ENCODE measurements around the gene ZNF80.

The ZNF80 gene

DNA sequence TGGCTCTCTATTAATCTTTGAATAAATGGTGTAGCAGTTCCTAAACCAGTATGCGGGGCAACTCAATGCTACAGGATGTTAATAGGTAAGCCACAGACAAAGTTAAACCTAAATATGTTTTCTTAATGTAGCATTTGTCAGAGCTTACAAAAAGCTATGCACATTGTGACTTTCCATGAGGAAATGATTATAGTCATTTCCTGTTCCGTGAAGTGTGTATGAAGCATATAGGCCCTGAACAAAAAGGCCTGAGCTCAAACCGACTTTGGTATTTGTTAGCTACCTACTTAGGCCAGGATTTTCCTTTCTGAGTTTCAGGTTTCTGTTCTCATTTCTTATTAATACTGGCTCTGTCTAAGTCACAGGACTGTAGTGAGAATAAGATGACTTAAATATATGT is 14.2 kb downstream of the ZNF80 start:
- Histone ChIP-seq H3K4me3 (ENCODE audit: insufficient read depth, low read depth, low read length, poor library complexity, severe bottlenecking) (no peak overlapping the region), H3K9me3 (ENCODE audit: control insufficient read depth, low read length) (peaks cover 10% of the 10 kb centered on the region), H3K27ac (ENCODE audit: insufficient read depth, low read length, poor library complexity, severe bottlenecking) (peak overlapping the region; percentile 48), H3K27me3 (replicated peaks; ENCODE audit: control insufficient read depth, insufficient read depth, low read length, poor library complexity, severe bottlenecking) (no peaks in the 10 kb centered on the region), H3K36me3 (ENCODE audit: control insufficient read depth, insufficient read depth, low read length) (no peaks in the 10 kb centered on the region), H3K4me1 (ENCODE audit: control insufficient read depth, insufficient read depth, low read length, poor library complexity, severe bottlenecking) (peaks cover 46% of the 10 kb centered on the region)
- DNase-seq, result no peak

DNA sequence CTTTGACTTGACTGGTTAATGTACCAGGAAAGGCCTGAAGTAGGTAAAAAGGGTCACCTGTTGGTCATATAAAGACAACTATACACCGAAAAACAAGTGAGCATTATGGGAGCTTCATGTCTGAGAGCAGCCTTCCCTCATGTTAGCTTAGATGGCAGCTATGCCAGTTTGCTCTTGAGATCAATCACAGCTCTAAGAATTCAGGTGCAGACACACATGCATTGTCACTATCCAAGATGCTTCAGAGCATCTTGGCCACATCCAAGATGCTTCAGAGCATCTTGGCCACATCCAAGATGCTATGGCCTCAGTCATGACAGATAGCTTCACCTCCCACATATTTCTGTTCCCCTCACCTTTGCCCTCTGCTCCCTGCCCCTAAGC is 15.5 kb downstream of the ZNF80 start:
- no peaks in the 10 kb centered on the region for H3K36me3 ChIP-seq (ENCODE audit: control insufficient read depth, insufficient read depth, low read length)

DNA sequence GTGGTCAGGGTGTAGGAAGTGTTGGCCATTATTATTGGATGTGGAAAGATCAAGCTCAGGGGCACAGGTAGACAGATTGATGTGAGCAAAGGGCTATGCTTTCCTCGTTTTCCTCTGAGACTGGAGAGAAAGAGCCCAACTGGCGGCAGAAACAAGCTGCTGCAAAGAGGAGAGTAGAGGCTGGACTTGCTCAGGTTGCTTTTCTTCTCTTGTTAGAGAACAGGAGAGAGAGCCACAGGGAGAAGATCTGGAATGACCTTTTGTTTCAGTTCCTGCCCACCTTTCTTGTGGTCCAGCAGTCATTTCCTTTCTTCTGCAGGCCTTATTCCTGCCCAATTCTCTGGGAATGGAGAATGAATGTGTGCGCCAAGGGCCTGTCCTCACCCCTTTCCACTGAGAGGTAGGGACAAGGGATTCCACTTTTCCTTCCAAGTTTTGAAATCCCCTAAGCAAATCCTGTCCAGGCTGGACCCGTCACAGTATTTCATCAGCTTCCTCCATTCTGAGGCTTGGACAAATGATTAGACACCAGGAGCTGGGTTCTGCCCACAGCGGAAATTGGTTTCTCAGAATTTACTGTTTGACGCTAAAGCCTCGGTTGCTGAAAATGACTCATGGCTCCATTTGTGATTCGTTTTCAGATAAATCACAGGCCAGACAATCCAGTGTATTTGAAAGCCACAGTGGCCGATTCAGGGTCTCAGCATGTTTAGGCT is 16.1 kb downstream of the ZNF80 start:
- Histone ChIP-seq H3K4me3 (ENCODE audit: insufficient read depth, low read depth, low read length, poor library complexity, severe bottlenecking) (no peak overlapping the region), H3K4me1 (ENCODE audit: control insufficient read depth, insufficient read depth, low read length, poor library complexity, severe bottlenecking) (peaks cover 56% of the 10 kb centered on the region)

More for the DNA sequence above, 15.5 kb downstream of the ZNF80 start:
- Histone ChIP-seq H3K4me3 (ENCODE audit: insufficient read depth, low read depth, low read length, poor library complexity, severe bottlenecking) (no peak overlapping the region), H3K4me1 (ENCODE audit: control insufficient read depth, insufficient read depth, low read length, poor library complexity, severe bottlenecking) (peaks cover 54% of the 10 kb centered on the region), H3K9me3 (ENCODE audit: control insufficient read depth, low read length) (peaks cover 10% of the 10 kb centered on the region), H3K27ac (ENCODE audit: insufficient read depth, low read length, poor library complexity, severe bottlenecking) (peak overlapping the region; percentile 48), H3K27me3 (replicated peaks; ENCODE audit: control insufficient read depth, insufficient read depth, low read length, poor library complexity, severe bottlenecking) (no peaks in the 10 kb centered on the region)
- no peak for DNase-seq

DNA sequence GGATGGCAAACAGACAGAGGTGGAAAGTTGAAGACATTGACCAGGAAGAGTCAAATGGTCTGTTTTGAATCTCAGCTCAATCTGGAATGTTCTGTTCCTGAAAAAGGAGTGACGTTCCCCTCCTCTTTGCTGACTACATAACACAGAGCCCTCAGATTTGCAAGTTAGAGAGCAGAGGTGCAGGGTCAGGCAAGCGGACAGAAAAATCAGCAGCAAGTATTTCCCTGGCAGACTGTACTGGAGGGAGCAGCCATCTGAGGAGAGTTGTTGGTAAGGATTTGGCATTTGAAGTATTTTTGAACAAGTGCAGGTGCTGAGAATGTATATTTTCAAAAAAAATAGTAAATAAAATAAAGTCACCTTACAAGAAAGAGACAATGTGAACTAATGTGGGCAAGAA is 17.6 kb downstream of the ZNF80 start:
- H3K4me3 ChIP-seq (ENCODE audit: insufficient read depth, low read depth, low read length, poor library complexity, severe bottlenecking), result no peak overlapping the region
- H3K9me3 ChIP-seq (ENCODE audit: control insufficient read depth, low read length), result peaks cover 4% of the 10 kb centered on the region
- DNase-seq, result no peak
- H3K36me3 ChIP-seq (ENCODE audit: control insufficient read depth, insufficient read depth, low read length), result no peaks in the 10 kb centered on the region
- no peak overlapping the region for H3K27ac ChIP-seq (ENCODE audit: insufficient read depth, low read length, poor library complexity, severe bottlenecking)
- peaks cover 60% of the 10 kb centered on the region for H3K4me1 ChIP-seq (ENCODE audit: control insufficient read depth, insufficient read depth, low read length, poor library complexity, severe bottlenecking)
- H3K27me3 ChIP-seq (replicated peaks; ENCODE audit: control insufficient read depth, insufficient read depth, low read length, poor library complexity, severe bottlenecking), result no peaks in the 10 kb centered on the region

More for the DNA sequence above, 16.1 kb downstream of the ZNF80 start:
- peak overlapping the region; percentile 48 for H3K27ac ChIP-seq (ENCODE audit: insufficient read depth, low read length, poor library complexity, severe bottlenecking)
- peaks cover 10% of the 10 kb centered on the region for H3K9me3 ChIP-seq (ENCODE audit: control insufficient read depth, low read length)
- no peaks in the 10 kb centered on the region for H3K27me3 ChIP-seq (replicated peaks; ENCODE audit: control insufficient read depth, insufficient read depth, low read length, poor library complexity, severe bottlenecking)
- DNase-seq, result peak; percentile 35 to 50 (median 39)
- H3K36me3 ChIP-seq (ENCODE audit: control insufficient read depth, insufficient read depth, low read length), result no peaks in the 10 kb centered on the region

DNA sequence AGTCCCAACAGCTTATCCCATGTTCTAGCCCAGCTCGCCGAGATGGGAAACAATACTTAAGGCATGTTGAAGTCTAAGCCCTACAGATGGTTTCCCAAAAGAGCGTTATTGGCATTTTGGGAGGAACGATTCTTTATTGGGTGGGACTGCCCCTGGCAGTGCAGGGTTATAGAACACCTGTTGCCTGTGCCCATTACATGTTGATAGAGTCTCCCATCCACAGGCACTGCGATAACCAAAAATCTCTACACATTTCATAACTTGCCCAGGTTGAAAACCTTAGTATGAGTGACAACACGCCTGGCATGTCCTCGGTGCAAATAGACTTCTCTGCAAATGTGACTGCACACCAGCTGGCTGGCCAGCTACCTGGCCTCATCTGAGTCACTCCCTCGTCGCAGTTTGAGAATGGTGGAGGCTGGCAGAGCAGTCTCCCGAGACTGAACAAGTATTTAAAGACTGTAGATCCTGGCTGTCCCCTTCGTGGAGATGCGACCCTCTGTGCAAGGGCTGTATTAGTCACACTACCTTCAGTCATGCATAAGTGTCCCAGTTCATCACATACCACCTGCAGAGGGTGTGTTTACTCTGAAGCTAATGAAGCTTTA is 18.7 kb downstream of the ZNF80 start:
- Histone ChIP-seq H3K27me3 (replicated peaks; ENCODE audit: control insufficient read depth, insufficient read depth, low read length, poor library complexity, severe bottlenecking) (no peaks in the 10 kb centered on the region), H3K27ac (ENCODE audit: insufficient read depth, low read length, poor library complexity, severe bottlenecking) (no peak overlapping the region), H3K4me1 (ENCODE audit: control insufficient read depth, insufficient read depth, low read length, poor library complexity, severe bottlenecking) (peaks cover 57% of the 10 kb centered on the region), H3K36me3 (ENCODE audit: control insufficient read depth, insufficient read depth, low read length) (no peaks in the 10 kb centered on the region), H3K9me3 (ENCODE audit: control insufficient read depth, low read length) (no peaks in the 10 kb centered on the region), H3K4me3 (ENCODE audit: insufficient read depth, low read depth, low read length, poor library complexity, severe bottlenecking) (no peak overlapping the region)
- DNase-seq, result no peak

DNA sequence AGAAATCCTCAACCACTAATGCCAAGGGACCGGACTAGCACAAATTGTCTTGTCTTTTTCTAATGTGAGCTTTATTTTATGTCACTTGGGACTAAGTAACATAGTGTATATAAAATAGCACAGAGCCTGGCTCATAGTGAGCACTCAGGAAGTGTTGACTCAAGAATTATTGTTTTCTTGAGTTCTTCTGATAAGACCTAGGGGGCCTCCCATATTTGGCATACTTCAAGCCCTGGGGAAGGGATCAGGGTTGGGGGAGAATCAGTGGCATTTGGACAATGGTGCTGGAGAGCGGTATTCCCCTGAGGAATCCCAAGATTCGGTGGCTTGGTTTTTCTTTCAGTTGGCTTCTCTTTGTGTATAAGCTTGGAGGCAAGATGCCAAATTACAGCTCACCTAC is 19.4 kb downstream of the ZNF80 start:
- Histone ChIP-seq H3K9me3 (ENCODE audit: control insufficient read depth, low read length) (no peaks in the 10 kb centered on the region), H3K27ac (ENCODE audit: insufficient read depth, low read length, poor library complexity, severe bottlenecking) (no peak overlapping the region), H3K36me3 (ENCODE audit: control insufficient read depth, insufficient read depth, low read length) (no peaks in the 10 kb centered on the region), H3K4me1 (ENCODE audit: control insufficient read depth, insufficient read depth, low read length, poor library complexity, severe bottlenecking) (peaks cover 56% of the 10 kb centered on the region), H3K4me3 (ENCODE audit: insufficient read depth, low read depth, low read length, poor library complexity, severe bottlenecking) (no peak overlapping the region), H3K27me3 (replicated peaks; ENCODE audit: control insufficient read depth, insufficient read depth, low read length, poor library complexity, severe bottlenecking) (no peaks in the 10 kb centered on the region)
- DNase-seq, result no peak

DNA sequence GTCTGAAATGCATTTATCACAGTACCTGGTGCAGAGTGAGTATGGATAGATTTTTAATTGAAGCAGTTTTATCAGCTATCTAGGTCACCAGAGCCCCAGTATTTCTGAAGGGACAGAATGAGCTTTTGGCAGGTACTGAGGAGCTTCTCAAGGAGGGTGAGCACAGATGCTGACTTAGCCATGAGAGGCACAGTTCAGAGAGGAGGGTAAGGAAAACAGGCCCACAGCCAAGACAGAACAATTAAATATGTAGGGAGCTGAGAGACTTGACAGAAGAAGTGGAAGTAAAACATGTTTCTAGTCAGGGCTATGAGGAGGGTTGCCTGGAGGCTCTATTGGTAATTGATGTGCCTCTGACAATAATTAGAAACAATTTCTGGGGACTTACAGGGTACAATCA is 20.1 kb downstream of the ZNF80 start:
- Histone ChIP-seq H3K27me3 (replicated peaks; ENCODE audit: control insufficient read depth, insufficient read depth, low read length, poor library complexity, severe bottlenecking) (no peaks in the 10 kb centered on the region), H3K4me3 (ENCODE audit: insufficient read depth, low read depth, low read length, poor library complexity, severe bottlenecking) (no peak overlapping the region), H3K27ac (ENCODE audit: insufficient read depth, low read length, poor library complexity, severe bottlenecking) (no peak overlapping the region), H3K9me3 (ENCODE audit: control insufficient read depth, low read length) (no peaks in the 10 kb centered on the region), H3K36me3 (ENCODE audit: control insufficient read depth, insufficient read depth, low read length) (no peaks in the 10 kb centered on the region), H3K4me1 (ENCODE audit: control insufficient read depth, insufficient read depth, low read length, poor library complexity, severe bottlenecking) (peaks cover 55% of the 10 kb centered on the region)
- DNase-seq, result no peak

DNA sequence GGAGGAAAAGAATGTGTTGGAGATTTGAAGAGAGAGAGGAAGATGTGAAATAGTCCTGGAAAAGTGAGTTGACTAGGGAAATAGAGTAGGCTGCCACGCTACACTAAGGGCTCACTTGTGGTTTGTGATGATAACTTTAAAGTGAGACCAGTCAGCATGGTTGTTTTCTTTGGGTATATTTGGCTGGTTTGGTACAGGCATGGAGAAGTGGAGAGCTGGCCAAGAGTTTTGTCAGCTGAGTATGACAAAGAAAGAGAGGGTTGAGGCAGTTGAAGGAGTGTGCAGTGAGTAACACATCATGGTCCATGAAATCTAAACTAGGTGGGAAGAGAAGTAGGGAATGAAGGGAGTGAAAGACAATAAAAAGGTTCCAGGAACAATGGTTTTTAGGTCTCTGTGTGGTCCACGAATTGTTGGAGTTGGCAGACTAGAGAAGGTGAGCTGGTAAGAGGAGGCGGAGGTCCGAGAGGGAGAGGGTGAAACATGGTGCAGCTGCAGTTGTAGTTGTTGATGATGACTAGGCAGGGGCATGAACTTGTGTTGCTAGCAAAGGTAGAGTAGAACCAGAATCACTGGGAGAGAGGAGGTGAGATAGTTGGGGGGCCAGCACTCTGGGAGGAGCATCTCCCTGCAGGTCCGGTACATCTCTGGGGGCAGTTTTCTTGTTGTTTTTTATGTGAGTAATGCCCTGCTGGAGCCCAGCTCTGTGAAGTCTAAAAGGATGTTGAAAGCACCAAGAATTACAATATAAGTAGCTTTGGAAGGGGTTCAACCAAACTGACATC is 21.0 kb downstream of the ZNF80 start:
- H3K4me3 ChIP-seq (ENCODE audit: insufficient read depth, low read depth, low read length, poor library complexity, severe bottlenecking), result no peak overlapping the region
- no peaks in the 10 kb centered on the region for H3K27me3 ChIP-seq (replicated peaks; ENCODE audit: control insufficient read depth, insufficient read depth, low read length, poor library complexity, severe bottlenecking)
- no peaks in the 10 kb centered on the region for H3K9me3 ChIP-seq (ENCODE audit: control insufficient read depth, low read length)
- peaks cover 48% of the 10 kb centered on the region for H3K4me1 ChIP-seq (ENCODE audit: control insufficient read depth, insufficient read depth, low read length, poor library complexity, severe bottlenecking)
- H3K36me3 ChIP-seq (ENCODE audit: control insufficient read depth, insufficient read depth, low read length), result no peaks in the 10 kb centered on the region
- peak overlapping the region; percentile 93 for H3K27ac ChIP-seq (ENCODE audit: insufficient read depth, low read length, poor library complexity, severe bottlenecking)
- DNase-seq, result no peak

DNA sequence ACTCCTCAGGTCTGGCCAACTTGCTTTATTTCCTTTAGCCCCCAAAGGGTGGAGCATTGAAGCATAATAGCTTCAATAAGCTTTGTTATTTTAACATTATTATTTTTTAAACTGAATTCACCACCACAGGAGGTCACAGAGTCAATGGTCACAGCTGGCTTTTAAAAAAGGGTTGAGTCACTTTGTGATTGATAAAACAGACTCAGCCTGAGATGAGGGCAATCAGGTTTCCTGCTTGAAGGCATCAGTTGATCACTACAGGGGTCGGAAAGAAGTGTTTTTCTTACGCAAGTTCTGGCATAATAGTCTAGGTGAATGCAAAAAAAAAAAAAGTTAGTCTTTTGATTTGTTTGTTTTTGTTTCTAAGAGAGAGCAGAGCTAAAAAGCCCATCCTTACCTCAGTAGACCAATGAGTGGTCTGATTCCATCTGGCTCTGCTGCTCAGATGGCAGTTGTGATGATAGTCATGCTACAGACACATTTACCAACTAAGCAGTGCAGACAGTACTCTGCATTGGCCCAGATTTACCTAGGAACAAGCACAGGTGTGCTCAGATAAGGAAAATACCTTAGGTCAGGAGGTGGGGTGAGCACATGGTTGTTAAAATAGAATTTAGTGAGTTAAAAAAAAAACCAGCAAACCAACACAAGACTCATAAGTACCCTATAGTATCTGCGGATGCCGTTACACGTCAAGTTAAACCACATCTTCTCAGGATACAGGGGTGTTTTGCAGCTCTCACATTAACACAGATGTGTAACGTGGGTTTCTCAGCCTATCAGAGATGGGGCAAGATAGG is 22.6 kb downstream of the ZNF80 start:
- peak overlapping the region; percentile 93 for H3K27ac ChIP-seq (ENCODE audit: insufficient read depth, low read length, poor library complexity, severe bottlenecking)
- peak; percentile 26 to 36 (median 34) for DNase-seq
- peak overlapping the region; percentile 35 for H3K4me3 ChIP-seq (ENCODE audit: insufficient read depth, low read depth, low read length, poor library complexity, severe bottlenecking)
- no peaks in the 10 kb centered on the region for H3K27me3 ChIP-seq (replicated peaks; ENCODE audit: control insufficient read depth, insufficient read depth, low read length, poor library complexity, severe bottlenecking)
- H3K36me3 ChIP-seq (ENCODE audit: control insufficient read depth, insufficient read depth, low read length), result no peaks in the 10 kb centered on the region
- peaks cover 42% of the 10 kb centered on the region for H3K4me1 ChIP-seq (ENCODE audit: control insufficient read depth, insufficient read depth, low read length, poor library complexity, severe bottlenecking)
- no peaks in the 10 kb centered on the region for H3K9me3 ChIP-seq (ENCODE audit: control insufficient read depth, low read length)

All from effector memory CD4-positive, alpha-beta T cell (primary cell).